ENCODE results near the gene DNAJC18. TPM values are rescaled to one million over a fixed set of nuclear protein-coding genes. Genes with fewer than 3 reads are reported as not detected.

The DNAJC18 gene
- total and polyA plus RNA-seq, 8 donors: 10.0 to 40.2 (median 28.8) TPM

DNA sequence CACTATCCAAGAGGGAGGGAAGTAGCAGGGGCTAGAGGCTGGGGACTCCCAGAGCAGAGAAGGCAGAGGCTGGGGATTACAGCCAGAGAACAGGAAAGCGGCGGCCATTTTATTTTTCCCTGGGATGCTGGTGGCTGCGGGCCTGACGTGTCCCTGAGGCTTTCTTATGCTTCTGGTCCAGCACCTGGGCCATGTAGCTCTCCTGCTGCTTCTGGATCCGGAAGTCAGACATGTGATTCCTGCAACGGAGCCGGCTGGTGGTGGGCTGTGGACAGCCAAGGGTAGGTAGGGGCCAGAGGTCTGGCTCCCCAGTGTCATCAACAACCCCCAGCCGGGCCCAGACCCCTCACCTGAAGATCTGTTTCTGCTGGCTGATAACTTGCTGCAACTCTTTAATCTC lies 42.6 kb downstream of the DNAJC18 start:
- Histone ChIP-seq H3K27me3 (peaks cover 16 to 41% of the 10 kb centered on the region in 2 donors), H3K4me1 (peaks cover 15 to 34% of the 10 kb centered on the region in 2 donors), H3K9me3 (no peaks in the 10 kb centered on the region), H3K36me3 (peaks cover 0 to 6% of the 10 kb centered on the region in 2 donors), H3K27ac (no peak overlapping the region), H3K4me3 (no peak overlapping the region)
- TF ChIP-seq, protein P1, sequence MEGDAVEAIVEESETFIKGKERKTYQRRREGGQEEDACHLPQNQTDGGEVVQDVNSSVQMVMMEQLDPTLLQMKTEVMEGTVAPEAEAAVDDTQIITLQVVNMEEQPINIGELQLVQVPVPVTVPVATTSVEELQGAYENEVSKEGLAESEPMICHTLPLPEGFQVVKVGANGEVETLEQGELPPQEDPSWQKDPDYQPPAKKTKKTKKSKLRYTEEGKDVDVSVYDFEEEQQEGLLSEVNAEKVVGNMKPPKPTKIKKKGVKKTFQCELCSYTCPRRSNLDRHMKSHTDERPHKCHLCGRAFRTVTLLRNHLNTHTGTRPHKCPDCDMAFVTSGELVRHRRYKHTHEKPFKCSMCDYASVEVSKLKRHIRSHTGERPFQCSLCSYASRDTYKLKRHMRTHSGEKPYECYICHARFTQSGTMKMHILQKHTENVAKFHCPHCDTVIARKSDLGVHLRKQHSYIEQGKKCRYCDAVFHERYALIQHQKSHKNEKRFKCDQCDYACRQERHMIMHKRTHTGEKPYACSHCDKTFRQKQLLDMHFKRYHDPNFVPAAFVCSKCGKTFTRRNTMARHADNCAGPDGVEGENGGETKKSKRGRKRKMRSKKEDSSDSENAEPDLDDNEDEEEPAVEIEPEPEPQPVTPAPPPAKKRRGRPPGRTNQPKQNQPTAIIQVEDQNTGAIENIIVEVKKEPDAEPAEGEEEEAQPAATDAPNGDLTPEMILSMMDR (IDR thresholded peaks at IDR 0.05): no peak
- ATAC-seq (no peak), DNase-seq (no peak)
- intact Hi-C loops (cut with DNase I): no loop called here

DNA sequence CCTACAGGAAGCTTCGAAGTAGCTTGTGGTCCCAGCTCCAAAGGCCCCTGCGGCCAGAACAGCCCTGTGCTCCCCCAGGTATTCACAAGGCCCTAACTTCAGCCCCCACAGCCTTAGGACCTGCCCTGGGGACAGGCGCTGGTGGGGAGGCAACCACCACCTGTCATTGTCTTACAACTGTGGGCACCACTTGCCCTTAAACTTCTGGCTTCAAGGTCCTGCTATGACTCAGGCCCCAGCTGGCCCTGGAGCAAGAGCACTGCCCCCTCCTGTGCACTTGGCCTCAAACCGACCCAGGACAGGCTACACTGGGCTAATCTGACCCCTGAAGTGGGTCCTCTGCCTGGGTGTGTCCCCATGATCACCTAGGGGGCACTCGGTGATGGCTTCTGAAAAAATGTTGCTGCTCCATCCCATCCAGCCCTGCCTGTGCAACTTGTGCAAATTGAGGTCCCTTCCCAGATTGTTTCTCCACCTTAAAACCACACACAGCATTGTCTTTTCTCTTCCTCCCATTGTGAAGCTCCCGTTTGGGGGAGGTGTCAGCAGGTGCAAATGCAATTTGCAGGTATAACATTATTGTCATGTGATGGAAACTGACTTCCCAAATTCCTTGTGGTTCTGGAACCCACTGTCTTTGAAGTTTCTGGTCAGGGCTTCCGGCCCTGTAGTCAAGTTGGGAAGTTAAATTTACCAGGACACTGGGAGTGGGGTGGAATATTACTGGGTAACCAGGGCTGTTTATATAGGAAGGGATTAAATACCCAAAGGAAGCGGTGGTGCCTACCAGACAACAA lies 43.3 kb downstream of the DNAJC18 start:
- Histone ChIP-seq H3K27me3 (peaks cover 16 to 42% of the 10 kb centered on the region in 2 donors), H3K36me3 (no peaks in the 10 kb centered on the region), H3K27ac (no peak overlapping the region), H3K4me3 (no peak overlapping the region), H3K9me3 (no peaks in the 10 kb centered on the region), H3K4me1 (peaks cover 15 to 40% of the 10 kb centered on the region in 2 donors)
- intact Hi-C loops (cut with DNase I): no loop called here
- ATAC-seq (no peak), DNase-seq (no peak)
- TF ChIP-seq, protein P1 (IDR thresholded peaks at IDR 0.05): no peak

DNA sequence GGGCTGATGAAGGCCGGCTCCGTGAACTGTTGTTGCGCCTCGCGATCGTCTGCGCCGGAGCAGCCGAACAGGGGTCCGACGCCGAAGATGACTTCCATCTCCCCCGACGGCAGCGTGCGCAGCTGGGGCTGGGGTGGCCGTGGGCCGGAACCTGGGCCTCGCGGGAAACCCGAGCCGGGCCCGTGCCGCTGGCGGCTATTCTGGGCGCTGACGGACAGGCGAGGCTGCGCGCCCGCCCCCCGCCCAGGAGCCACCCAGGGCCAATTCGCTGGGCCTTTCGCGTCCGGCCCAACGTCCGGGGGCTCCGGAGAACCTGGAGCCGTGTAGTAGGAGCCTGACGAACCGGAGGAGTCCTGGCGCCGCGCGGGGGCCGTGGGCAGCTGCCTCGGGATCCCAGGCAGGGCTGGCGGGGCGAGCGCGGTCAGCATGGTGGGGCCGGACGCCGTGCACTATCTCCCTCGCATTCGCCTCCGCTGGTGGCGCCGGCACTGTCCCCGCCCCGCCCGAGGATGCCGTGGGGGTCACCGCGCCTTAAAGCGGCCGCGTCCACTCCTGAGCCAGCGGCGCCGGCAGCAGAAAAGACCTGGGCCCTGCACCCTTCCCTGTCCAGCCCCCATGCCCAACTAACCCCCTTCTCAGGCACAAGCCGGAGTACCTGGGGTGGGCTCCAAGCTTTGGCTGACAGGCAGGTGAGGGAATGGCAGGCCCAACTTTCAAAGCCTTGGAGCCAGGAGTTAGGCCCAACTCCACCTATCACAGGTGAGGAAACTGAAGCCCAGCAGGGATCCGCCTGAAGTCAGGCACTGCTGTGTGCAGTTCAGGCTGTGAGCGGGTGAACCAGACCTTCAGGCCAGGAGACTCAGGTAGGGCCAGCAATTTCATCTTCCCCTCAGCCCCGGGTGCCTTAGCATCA lies 44.4 kb downstream of the DNAJC18 start, which contains the start of gene PROB1:
TSS of gene PROB1 (minus strand) at position 451 of the 913 bp plus-strand sequence. CDS start at position 428, 23 bp downstream.
- TF ChIP-seq, protein P1 (IDR thresholded peaks at IDR 0.05): no peak
- DNase-seq (peak in 1 of 4 donors; percentile 10), ATAC-seq (peak; percentile 8)
- H3K9me3 ChIP-seq: no peaks in the 10 kb centered on the region
- peak within 1 kb of the TSS; percentile 35 to 67 for H3K4me3 ChIP-seq
- H3K27me3 ChIP-seq: peaks cover 16 to 42% of the 10 kb centered on the region in 2 donors
- H3K27ac ChIP-seq: peak within 1 kb of the TSS in 1 of 2 donors; percentile 23
- H3K4me1 ChIP-seq: peaks cover 15 to 40% of the 10 kb centered on the region in 2 donors
- intact Hi-C loops (cut with DNase I): no loop called here
- no peaks in the 10 kb centered on the region for H3K36me3 ChIP-seq

DNA sequence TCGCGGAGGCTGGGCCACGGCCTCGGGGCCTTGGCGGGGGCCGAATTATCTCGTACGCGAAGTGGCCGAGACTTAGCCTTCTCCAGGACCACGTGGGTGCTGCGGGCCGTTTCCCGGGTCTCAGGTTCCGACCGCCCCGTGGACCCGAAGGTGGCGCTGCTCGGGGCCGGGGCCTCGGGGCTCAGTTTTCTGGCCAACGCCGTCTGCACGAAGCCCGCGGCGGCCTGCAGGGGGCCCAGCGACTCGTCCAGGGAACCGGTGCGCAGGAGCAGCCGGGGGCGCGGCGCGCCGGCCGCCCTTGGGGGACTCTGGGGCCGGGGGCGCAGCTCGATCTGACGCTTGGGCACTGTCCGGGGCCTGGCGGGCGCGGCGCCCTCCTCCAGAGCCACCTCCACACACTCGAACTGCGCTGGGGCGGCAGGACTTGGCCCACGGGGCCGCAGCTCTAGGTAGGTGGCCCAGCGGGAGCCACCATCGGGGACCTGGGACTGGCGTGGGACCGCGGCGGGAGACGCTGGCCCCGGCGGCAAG lies 45.1 kb downstream of the DNAJC18 start:
- H3K36me3 ChIP-seq: no peaks in the 10 kb centered on the region
- peaks cover 15 to 41% of the 10 kb centered on the region in 2 donors for H3K4me1 ChIP-seq
- H3K9me3 ChIP-seq: no peaks in the 10 kb centered on the region
- ATAC-seq (peak; percentile 52), DNase-seq (peak in 3 of 4 donors; percentile 24 to 87 (median 48))
- intact Hi-C loops (cut with DNase I): no loop called here
- TF ChIP-seq, protein P1 (IDR thresholded peaks at IDR 0.05): peak in 1 of 2 donors; percentile 65
- H3K27me3 ChIP-seq: peaks cover 16 to 42% of the 10 kb centered on the region in 2 donors
- H3K4me3 ChIP-seq: peak overlapping the region; percentile 35 to 67
- H3K27ac ChIP-seq: no peak overlapping the region
